Loucy (cell line): ENCODE results near the gene MAP3K10.

Experiments
- CTCF ChIP-seq: fragments of 200-600 bp; sonication (generic); conservative IDR thresholded peaks from 2 replicates; pipeline ENCODE4 v1.5.1; 2014; ENCODE audit warnings: mild to moderate bottlenecking, antibody characterized with exemption, low read length
- EZH2phosphoT487 ChIP-seq: fragments of 200-600 bp; IDR thresholded peaks from 2 replicates; pipeline ENCODE4 v1.6.1; 2018; ENCODE audit warnings: antibody characterized with exemption, mild to moderate bottlenecking, moderate library complexity, borderline replicate concordance

- no peak for TF ChIP-seq CTCF
- TF ChIP-seq EZH2phosphoT487 = no peak
Measured at GRCh38 chr19:40229484-40229883, 38.3 kb downstream of the MAP3K10 start.
